DOHH2 (cell line): ENCODE results near the gene STXBP5L.
"Not testable (repeated sequence)": the region's sequence is repeated elsewhere in the genome, so short reads cannot be mapped to it uniquely, and the experiment has no call there.

Experiments
- H3F3A ChIP-seq: fragments of 200-600 bp; sonication (generic), shearing (Covaris generic); 2 replicates; pipeline ENCODE4 v1.6.0; 2016; ENCODE audit warnings: antibody characterized with exemption, mild to moderate bottlenecking; ENCODE audit not compliant: control insufficient read depth, insufficient read depth
- H3K27ac ChIP-seq: fragments of 200-600 bp; sonication (generic); 2 replicates; pipeline ENCODE4 v1.5.1; 2014; ENCODE audit warnings: low read depth, mild to moderate bottlenecking, low read length, moderate library complexity
- H3K27me3 ChIP-seq: fragments of 200-600 bp; sonication (generic); 2 replicates; pipeline ENCODE4 v1.6.1; 2014; ENCODE audit warnings: mild to moderate bottlenecking, low read length, mixed read lengths; ENCODE audit not compliant: control insufficient read depth
- H3K36me3 ChIP-seq: fragments of 200-600 bp; sonication (generic); 2 replicates; pipeline ENCODE4 v1.6.1; 2014; ENCODE audit warnings: mild to moderate bottlenecking, low read length, moderate library complexity, mixed read lengths; ENCODE audit not compliant: control insufficient read depth
- H3K4me1 ChIP-seq: fragments of 200-600 bp; sonication (generic); 2 replicates; pipeline ENCODE4 v1.6.1; 2014; ENCODE audit warnings: mild to moderate bottlenecking, low read length, mixed read lengths; ENCODE audit not compliant: control insufficient read depth
- H3K4me2 ChIP-seq: fragments of 200-600 bp; sonication (generic); 2 replicates; pipeline ENCODE4 v1.6.0; 2014; ENCODE audit warnings: mild to moderate bottlenecking, low read length, moderate library complexity
- H3K4me3 ChIP-seq: fragments of 200-600 bp; sonication (generic); 2 replicates; pipeline ENCODE4 v1.5.1; 2014; ENCODE audit warnings: mild to moderate bottlenecking, low read length, mixed read lengths
- H3K79me2 ChIP-seq: fragments of 200-600 bp; sonication (generic); 2 replicates; pipeline ENCODE4 v1.6.1; 2014; ENCODE audit warnings: mild to moderate bottlenecking, low read length, mixed read lengths; ENCODE audit not compliant: control insufficient read depth
- H3K9me2 ChIP-seq: fragments of 200-600 bp; sonication (generic); replicated peaks from 2 replicates; pipeline ENCODE4 v1.6.1; 2014; ENCODE audit warnings: mild to moderate bottlenecking, low read length, mixed read lengths; ENCODE audit not compliant: control insufficient read depth
- H3K9me3 ChIP-seq: fragments of 200-600 bp; sonication (generic); 2 replicates; pipeline ENCODE4 v1.6.1; 2014; ENCODE audit warnings: antibody characterized with exemption, low read length, mixed read lengths; ENCODE audit not compliant: control insufficient read depth, insufficient read depth
- H4K20me1 ChIP-seq: fragments of 200-600 bp; sonication (generic); 2 replicates; pipeline ENCODE4 v1.6.0; 2014; ENCODE audit warnings: low read depth, mild to moderate bottlenecking, antibody characterized with exemption, low read length, moderate library complexity; ENCODE audit not compliant: control insufficient read depth, insufficient read depth
- EZH2phosphoT487 ChIP-seq: fragments of 200-600 bp; sonication (generic); IDR thresholded peaks from 2 replicates; pipeline ENCODE4 v1.6.1; 2017; ENCODE audit warnings: borderline replicate concordance, mild to moderate bottlenecking, antibody characterized with exemption, low read length, moderate library complexity, mixed read lengths
- TF ChIP-seq, protein P1 (sequence below): fragments of 200-600 bp; sonication (generic); IDR thresholded peaks from one replicate; pipeline ENCODE4 v1.5.1; 2014; ENCODE audit warnings: antibody characterized with exemption, mild to moderate bottlenecking, low read depth, low read length; ENCODE audit not compliant: poor library complexity, severe bottlenecking

The STXBP5L gene

GRCh38 chr3:121324320-121324719 is 416.3 kb downstream of the STXBP5L start:
- H3K9me2 ChIP-seq: no peaks in the 10 kb centered on the region
- no peak for TF ChIP-seq EZH2phosphoT487
- TF ChIP-seq, protein P1, sequence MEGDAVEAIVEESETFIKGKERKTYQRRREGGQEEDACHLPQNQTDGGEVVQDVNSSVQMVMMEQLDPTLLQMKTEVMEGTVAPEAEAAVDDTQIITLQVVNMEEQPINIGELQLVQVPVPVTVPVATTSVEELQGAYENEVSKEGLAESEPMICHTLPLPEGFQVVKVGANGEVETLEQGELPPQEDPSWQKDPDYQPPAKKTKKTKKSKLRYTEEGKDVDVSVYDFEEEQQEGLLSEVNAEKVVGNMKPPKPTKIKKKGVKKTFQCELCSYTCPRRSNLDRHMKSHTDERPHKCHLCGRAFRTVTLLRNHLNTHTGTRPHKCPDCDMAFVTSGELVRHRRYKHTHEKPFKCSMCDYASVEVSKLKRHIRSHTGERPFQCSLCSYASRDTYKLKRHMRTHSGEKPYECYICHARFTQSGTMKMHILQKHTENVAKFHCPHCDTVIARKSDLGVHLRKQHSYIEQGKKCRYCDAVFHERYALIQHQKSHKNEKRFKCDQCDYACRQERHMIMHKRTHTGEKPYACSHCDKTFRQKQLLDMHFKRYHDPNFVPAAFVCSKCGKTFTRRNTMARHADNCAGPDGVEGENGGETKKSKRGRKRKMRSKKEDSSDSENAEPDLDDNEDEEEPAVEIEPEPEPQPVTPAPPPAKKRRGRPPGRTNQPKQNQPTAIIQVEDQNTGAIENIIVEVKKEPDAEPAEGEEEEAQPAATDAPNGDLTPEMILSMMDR: no peak
- no peaks in the 10 kb centered on the region for H3K27me3 ChIP-seq
- H3K27ac ChIP-seq: no peak overlapping the region
- H3F3A ChIP-seq: no peaks in the 10 kb centered on the region
- H3K4me1 ChIP-seq: no peaks in the 10 kb centered on the region
- no peaks in the 10 kb centered on the region for H3K36me3 ChIP-seq
- no peaks in the 10 kb centered on the region for H4K20me1 ChIP-seq
- no peaks in the 10 kb centered on the region for H3K79me2 ChIP-seq
- H3K9me3 ChIP-seq: no peaks in the 10 kb centered on the region
- H3K4me3 ChIP-seq: no peak overlapping the region
- no peak overlapping the region for H3K4me2 ChIP-seq

DNA sequence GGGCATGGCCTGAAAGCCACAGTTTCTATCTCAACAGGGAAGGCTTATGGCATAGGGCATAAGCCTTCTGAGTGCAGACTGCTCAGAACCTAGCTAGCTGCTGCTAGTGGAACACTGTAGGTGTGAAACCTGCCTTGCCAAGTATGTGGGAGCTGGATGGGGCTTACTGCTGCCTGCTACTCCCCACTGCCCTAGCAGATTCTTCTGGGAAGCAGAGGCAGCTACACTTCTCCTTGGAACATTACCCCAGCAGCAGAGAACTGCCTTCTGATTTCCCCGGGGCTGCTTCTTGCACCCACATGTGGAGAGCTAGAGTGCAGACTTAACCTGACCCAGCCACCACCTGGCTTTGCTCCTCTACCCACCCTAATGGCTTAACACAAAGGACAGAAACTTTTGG is 422.1 kb downstream of the STXBP5L start:
- H3K79me2 ChIP-seq: no peaks in the 10 kb centered on the region
- H3K9me3 ChIP-seq: no peaks in the 10 kb centered on the region
- TF ChIP-seq EZH2phosphoT487: no peak
- TF ChIP-seq, protein P1: no peak
- no peak overlapping the region for H3K4me2 ChIP-seq
- no peak overlapping the region for H3K4me3 ChIP-seq
- H3K4me1 ChIP-seq: no peaks in the 10 kb centered on the region
- H4K20me1 ChIP-seq: no peaks in the 10 kb centered on the region
- H3K27ac ChIP-seq: no peak overlapping the region
- no peaks in the 10 kb centered on the region for H3F3A ChIP-seq
- H3K27me3 ChIP-seq: no peaks in the 10 kb centered on the region
- H3K9me2 ChIP-seq: no peaks in the 10 kb centered on the region
- no peaks in the 10 kb centered on the region for H3K36me3 ChIP-seq

DNA sequence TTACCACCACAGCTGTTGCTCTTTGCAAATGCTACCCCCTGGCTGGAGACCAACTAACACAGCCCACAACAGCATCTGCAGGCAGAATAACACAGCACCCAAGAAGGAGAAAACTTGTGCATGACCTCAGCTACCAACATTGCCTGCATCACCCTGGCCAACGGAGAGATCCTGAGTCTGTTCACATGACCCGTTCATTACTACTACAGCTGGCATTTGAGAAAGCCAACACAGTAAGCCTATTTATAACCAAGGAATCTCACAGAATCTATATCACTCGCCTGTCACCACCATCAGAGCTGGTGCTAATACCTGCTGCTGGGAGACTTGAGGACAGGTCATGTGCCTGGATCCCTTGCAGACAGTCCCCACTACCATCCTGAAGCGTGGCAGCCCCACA is 422.6 kb downstream of the STXBP5L start:
- H3K9me2 ChIP-seq: no peaks in the 10 kb centered on the region
- no peaks in the 10 kb centered on the region for H3K27me3 ChIP-seq
- H3K4me1 ChIP-seq: no peaks in the 10 kb centered on the region
- no peaks in the 10 kb centered on the region for H3K9me3 ChIP-seq
- H3K79me2 ChIP-seq: no peaks in the 10 kb centered on the region
- H3K4me3 ChIP-seq: no peak overlapping the region
- H3K36me3 ChIP-seq: no peaks in the 10 kb centered on the region
- H3K4me2 ChIP-seq: no peak overlapping the region
- H4K20me1 ChIP-seq: no peaks in the 10 kb centered on the region
- no peak for TF ChIP-seq EZH2phosphoT487
- TF ChIP-seq, protein P1: no peak
- H3K27ac ChIP-seq: no peak overlapping the region
- no peaks in the 10 kb centered on the region for H3F3A ChIP-seq

- not testable (repeated sequence) for H3K4me1 ChIP-seq, H3K27me3 ChIP-seq, H3K9me3 ChIP-seq, H3K79me2 ChIP-seq, H4K20me1 ChIP-seq, H3F3A ChIP-seq, H3K36me3 ChIP-seq, H3K4me2 ChIP-seq, H3K9me2 ChIP-seq, H3K4me3 ChIP-seq, H3K27ac ChIP-seq
Measured at GRCh38 chr3:121355960-121356359, 448.0 kb downstream of the STXBP5L start.
